PC-3 (cell line): ENCODE measurements around the gene HDAC1. TPM values are rescaled to one million over a fixed set of nuclear protein-coding genes. Genes with fewer than 3 reads are reported as not detected.

ENCODE experiments used
- ATAC-seq: fragments of 200-7000 bp; cut with Tn5 transposase; 2 replicates; pipeline ENCODE4 v1.9.1; 2020; ENCODE audit warnings: mild to moderate bottlenecking, moderate library complexity
- BruUV-seq: library from RNA; stranded (reverse); fragments of 400-500 nt; replicated peaks from 2 replicates; lab custom pipeline; 2021; lab: Mats Ljungman, UMichigan
- CTCF ChIA-PET: fragments of 300-600 bp; sonication (Branson Sonifier 250); formaldehyde crosslinking; loops from one replicate; lab custom pipeline; 2022; ENCODE audit warnings: antibody characterized with exemption; lab: Charles Lee
- POLR2A ChIA-PET: fragments of 300-600 bp; sonication (Branson Sonifier 250); formaldehyde crosslinking; loops from one replicate; lab custom pipeline; 2022; ENCODE audit warnings: antibody characterized with exemption; ENCODE audit not compliant: unreplicated experiment; lab: Charles Lee
- DNase-seq: peaks from one replicate; pipeline ENCODE4 v3.0.0-alpha.2; 2015
- H2AFZ ChIP-seq: fragments of 300-600 bp; sonication (generic); 2 replicates; pipeline ENCODE4 v1.6.0; 2016; ENCODE audit warnings: antibody characterized with exemption, low read length
- H3F3A ChIP-seq: fragments of 300-600 bp; sonication (generic); one replicate; pipeline ENCODE4 v1.6.0; 2017; ENCODE audit warnings: antibody characterized with exemption, low read length, control low read depth, mild to moderate bottlenecking; ENCODE audit not compliant: unreplicated experiment
- H3K27ac ChIP-seq: fragments of 300-600 bp; sonication (generic); 2 replicates; pipeline ENCODE4 v1.5.1; 2016; ENCODE audit warnings: mild to moderate bottlenecking, low read length
- H3K27me3 ChIP-seq: fragments of 300-600 bp; sonication (generic); 2 replicates; pipeline ENCODE4 v1.6.1; 2016; ENCODE audit warnings: low read length, mixed read lengths
- H3K36me3 ChIP-seq: fragments of 300-600 bp; sonication (generic); 2 replicates; pipeline ENCODE4 v1.6.1; 2016; ENCODE audit warnings: low read depth, mixed run types, low read length, mixed read lengths
- H3K4me1 ChIP-seq: fragments of 300-600 bp; sonication (generic); 2 replicates; pipeline ENCODE4 v1.5.1; 2016; ENCODE audit warnings: low read length; ENCODE audit not compliant: insufficient read depth
- H3K4me2 ChIP-seq: fragments of 300-600 bp; sonication (generic); 2 replicates; pipeline ENCODE4 v1.6.0; 2016; ENCODE audit warnings: low read length
- H3K4me3 ChIP-seq: fragments of 300-600 bp; sonication (generic); 2 replicates; pipeline ENCODE4 v1.5.1; 2016; ENCODE audit warnings: mild to moderate bottlenecking, low read length, mixed read lengths
- H3K79me2 ChIP-seq: fragments of 300-600 bp; sonication (generic); 2 replicates; pipeline ENCODE4 v1.6.1; 2017; ENCODE audit warnings: low read length, mixed read lengths
- H3K9ac ChIP-seq: fragments of 300-600 bp; sonication (generic); 2 replicates; pipeline ENCODE4 v1.6.0; 2016; ENCODE audit warnings: mild to moderate bottlenecking, low read length
- H3K9me2 ChIP-seq: fragments of 300-600 bp; sonication (generic); replicated peaks from 2 replicates; pipeline ENCODE4 v1.6.1; 2016; ENCODE audit warnings: mixed run types, low read length, mixed read lengths
- H3K9me3 ChIP-seq: fragments of 300-600 bp; sonication (generic); 2 replicates; pipeline ENCODE4 v1.6.1; 2016; ENCODE audit warnings: low read length, mixed read lengths
- H4K20me1 ChIP-seq: fragments of 300-600 bp; sonication (generic); 2 replicates; pipeline ENCODE4 v1.6.1; 2016; ENCODE audit warnings: low read length, mixed read lengths
- CTCF ChIP-seq: fragments of 300-600 bp; sonication (generic); conservative IDR thresholded peaks from 2 replicates; pipeline ENCODE4 v1.5.1; 2017; ENCODE audit warnings: antibody characterized with exemption, low read depth, mild to moderate bottlenecking, low read length
- EZH2 ChIP-seq: fragments of 300-600 bp; sonication (generic); IDR thresholded peaks from one replicate; pipeline ENCODE4 v1.6.1; 2017; ENCODE audit warnings: antibody characterized with exemption, mild to moderate bottlenecking, low read length; ENCODE audit not compliant: unreplicated experiment
- EZH2phosphoT487 ChIP-seq: fragments of 300-600 bp; sonication (generic); IDR thresholded peaks from 2 replicates; pipeline ENCODE4 v1.6.1; 2018; ENCODE audit warnings: mild to moderate bottlenecking, antibody characterized with exemption, low read length, borderline replicate concordance
- intact Hi-C: fragments of 100-400 bp; cut with micrococcal nuclease; formaldehyde crosslinking; loops from 2 replicates; pipeline ENCODE4 v1.9.0; 2023
- total RNA-seq: library from RNA; depleted of rRNA; stranded (reverse); fragments of >200 nt; gene quantifications from 2 replicates; pipeline ENCODE4 v1.2.3, GENCODE V29; 2014

The HDAC1 gene
- total RNA-seq, 1 experiment from 2014 or later = 184 TPM

GRCh38 chr1:32364836-32365235 lies 73.0 kb downstream of the HDAC1 start:
- Histone ChIP-seq H3K4me2 (no peak overlapping the region), H2AFZ (no peak overlapping the region), H3K9me3 (no peaks in the 10 kb centered on the region), H3K4me3 (no peak overlapping the region), H3K27me3 (no peaks in the 10 kb centered on the region), H3K36me3 (peaks cover 11% of the 10 kb centered on the region), H3K79me2 (no peaks in the 10 kb centered on the region), H4K20me1 (no peaks in the 10 kb centered on the region), H3K9ac (no peak overlapping the region), H3K4me1 (no peaks in the 10 kb centered on the region), H3F3A (no peaks in the 10 kb centered on the region), H3K9me2 (no peaks in the 10 kb centered on the region), H3K27ac (no peak overlapping the region)
- ATAC-seq (no peak), DNase-seq (no peak)
- POLR2A ChIA-PET = no interaction called here
- no peak for TF ChIP-seq EZH2
- no peak for TF ChIP-seq CTCF
- TF ChIP-seq EZH2phosphoT487 = no peak
- BruUV-seq = no TSS peak
- CTCF ChIA-PET = no interaction called here
- intact Hi-C loops = no loop called here

- CTCF ChIA-PET = no interaction called here
- no peak for TF ChIP-seq CTCF
- TF ChIP-seq EZH2phosphoT487 = no peak
- TF ChIP-seq EZH2 = no peak
- Histone ChIP-seq H3K9me2 (no peaks in the 10 kb centered on the region), H2AFZ (no peak overlapping the region), H3K79me2 (no peaks in the 10 kb centered on the region), H3K4me3 (no peak overlapping the region), H3K27me3 (no peaks in the 10 kb centered on the region), H3K9me3 (no peaks in the 10 kb centered on the region), H3K36me3 (peaks cover 11% of the 10 kb centered on the region), H4K20me1 (no peaks in the 10 kb centered on the region), H3K4me1 (no peaks in the 10 kb centered on the region), H3F3A (no peaks in the 10 kb centered on the region), H3K4me2 (no peak overlapping the region), H3K9ac (no peak overlapping the region), H3K27ac (no peak overlapping the region)
- POLR2A ChIA-PET = no interaction called here
- ATAC-seq (no peak), DNase-seq (no peak)
- TSS peak; percentile 7 for BruUV-seq
- intact Hi-C loops = no loop called here
Observed at GRCh38 chr1:32365445-32365844, 73.6 kb downstream of the HDAC1 start.

GRCh38 chr1:32367912-32368635 lies 76.2 kb downstream of the HDAC1 start:
- no peak overlapping the region for H3K4me3 ChIP-seq
- TF ChIP-seq EZH2 = no peak
- no peak for TF ChIP-seq CTCF
- TF ChIP-seq EZH2phosphoT487 = no peak
- H3K4me1 ChIP-seq = no peaks in the 10 kb centered on the region
- ATAC-seq (no peak), DNase-seq (no peak)
- POLR2A ChIA-PET = no interaction called here
- H3K36me3 ChIP-seq = peaks cover 14% of the 10 kb centered on the region
- no peak overlapping the region for H3K4me2 ChIP-seq
- no peak overlapping the region for H2AFZ ChIP-seq
- no TSS peak for BruUV-seq
- H3F3A ChIP-seq = no peaks in the 10 kb centered on the region
- CTCF ChIA-PET = no interaction called here
- no peak overlapping the region for H3K27ac ChIP-seq
- H4K20me1 ChIP-seq = no peaks in the 10 kb centered on the region
- intact Hi-C loops = no loop called here
- no peaks in the 10 kb centered on the region for H3K79me2 ChIP-seq
- no peaks in the 10 kb centered on the region for H3K27me3 ChIP-seq
- H3K9ac ChIP-seq = no peak overlapping the region
- no peaks in the 10 kb centered on the region for H3K9me2 ChIP-seq
- H3K9me3 ChIP-seq = no peaks in the 10 kb centered on the region
